ENCODE results near the gene C10orf90.

- TF ChIP-seq CTCF (IDR thresholded peaks at IDR 0.05; ENCODE audit: insufficient read depth, low read length) (no peak), POLR2AphosphoS5 (IDR thresholded peaks at IDR 0.05; ENCODE audit: low read depth) (no peak), GABPA (IDR thresholded peaks at IDR 0.05; ENCODE audit: low read depth) (no peak), REST (IDR thresholded peaks at IDR 0.05; ENCODE audit: insufficient replicate concordance, low read depth) (no peak)
Observed at GRCh38 chr10:126628746-126629145, 41.7 kb downstream of the C10orf90 start.

Data from HL-60 (cell line).